Glomerular endothelial cell (primary cell): ENCODE measurements around the gene CPED1. TPM values are rescaled to one million over a fixed set of nuclear protein-coding genes. Genes with fewer than 3 reads are reported as not detected.

ENCODE experiments used
- DNase-seq: peaks from one replicate; pipeline ENCODE4 v3.0.0-alpha.2; 2011; ENCODE audit warnings: low read depth, low spot score; ENCODE audit errors: extremely low read depth
- total RNA-seq: library from RNA; depleted of rRNA; stranded (reverse); fragments of >200 nt; gene quantifications from 2 replicates; pipeline ENCODE4 v1.2.3, GENCODE V29; 2015

Gene CPED1
- total RNA-seq, 1 donor from 2014 or later: 2.3 TPM

DNA sequence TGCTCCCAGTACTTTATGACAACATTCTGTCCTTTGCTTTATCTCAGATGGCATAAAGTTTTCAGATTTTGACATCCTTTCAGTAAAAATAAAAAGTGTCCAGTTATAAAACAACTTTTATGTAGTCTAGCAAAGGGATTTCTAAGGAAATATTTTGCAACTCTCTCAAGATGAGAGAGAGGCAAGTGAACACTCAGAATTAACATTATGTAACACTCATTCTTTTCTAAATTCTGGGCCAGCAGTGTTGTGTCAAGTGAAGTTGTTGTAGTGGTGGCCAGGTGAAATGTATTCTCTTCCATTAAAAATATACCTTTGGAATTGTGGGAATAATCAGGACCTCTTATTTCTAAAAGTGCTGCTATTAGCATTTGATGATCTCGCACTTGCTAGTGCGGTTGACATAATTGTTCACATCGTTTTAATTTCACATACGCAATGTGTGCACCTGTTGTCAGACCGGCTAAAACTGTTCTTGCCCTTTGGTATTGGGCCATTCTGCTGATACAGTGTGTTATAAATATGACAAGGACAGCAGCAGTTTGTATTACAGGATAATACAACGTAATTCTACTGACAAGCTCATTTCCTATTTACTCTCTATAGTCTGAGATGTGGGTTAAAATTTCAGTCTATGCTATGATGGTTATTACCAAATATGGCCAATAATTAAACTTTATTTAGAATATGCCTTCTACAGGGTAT lies 23.8 kb downstream of the CPED1 start:
- no peak for DNase-seq

DNA sequence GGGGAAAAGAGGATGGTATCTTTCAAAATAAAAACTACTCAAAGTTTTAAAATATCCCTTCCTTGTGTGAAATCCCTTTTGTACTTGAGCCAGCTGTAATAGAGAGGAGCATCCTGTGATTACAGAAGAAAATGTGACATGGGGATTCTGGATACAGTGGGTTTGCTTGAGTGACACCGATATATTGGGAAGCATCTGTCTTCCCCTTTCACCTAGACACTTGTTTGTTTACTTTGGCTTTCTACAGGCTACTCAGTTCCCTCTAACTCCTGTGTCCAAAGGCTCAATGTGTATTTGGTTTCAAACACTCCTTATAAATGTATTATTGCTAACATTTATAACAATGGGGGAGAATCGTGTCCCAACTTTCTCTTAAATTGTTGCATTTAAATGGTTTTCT lies 24.4 kb downstream of the CPED1 start:
- no peak for DNase-seq

DNA sequence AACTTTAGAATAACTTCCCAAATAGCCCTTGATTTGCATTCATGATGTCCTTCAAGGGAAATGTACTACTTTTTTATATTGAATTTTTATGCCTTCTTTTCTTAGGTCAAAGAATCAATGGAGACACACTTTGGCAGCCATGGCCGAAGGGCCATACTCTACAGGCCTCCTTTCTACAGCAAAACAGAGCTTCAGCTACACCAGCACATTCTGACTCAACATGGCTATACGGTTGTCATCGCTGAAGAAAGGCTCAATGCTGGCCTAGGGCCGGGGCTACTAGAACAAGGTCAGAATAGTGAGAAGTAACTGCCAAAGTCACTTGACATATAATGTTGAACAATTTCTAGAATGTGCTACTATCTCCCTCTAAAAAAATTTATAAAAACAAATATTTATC lies 27.0 kb downstream of the CPED1 start:
- DNase-seq: no peak

DNA sequence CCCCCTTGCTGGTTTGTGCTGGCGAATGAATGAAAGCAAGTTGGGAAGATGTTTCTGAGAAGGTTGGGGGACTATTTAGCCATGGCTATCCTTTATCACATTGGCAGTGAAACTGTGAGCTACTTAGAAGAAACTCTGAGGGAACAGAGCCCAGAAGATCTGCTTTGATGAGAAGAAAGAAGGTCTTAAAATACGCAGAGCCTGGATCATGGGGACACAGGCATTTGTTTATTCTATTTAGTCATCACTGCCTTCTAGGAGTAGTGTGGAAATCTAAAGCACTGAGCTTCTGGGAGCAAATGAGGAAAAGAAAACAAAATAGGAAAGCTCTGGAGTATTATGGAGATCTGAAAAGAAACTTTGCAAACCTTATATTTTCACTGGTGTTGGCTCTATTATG lies 28.5 kb downstream of the CPED1 start:
- DNase-seq: no peak

DNA sequence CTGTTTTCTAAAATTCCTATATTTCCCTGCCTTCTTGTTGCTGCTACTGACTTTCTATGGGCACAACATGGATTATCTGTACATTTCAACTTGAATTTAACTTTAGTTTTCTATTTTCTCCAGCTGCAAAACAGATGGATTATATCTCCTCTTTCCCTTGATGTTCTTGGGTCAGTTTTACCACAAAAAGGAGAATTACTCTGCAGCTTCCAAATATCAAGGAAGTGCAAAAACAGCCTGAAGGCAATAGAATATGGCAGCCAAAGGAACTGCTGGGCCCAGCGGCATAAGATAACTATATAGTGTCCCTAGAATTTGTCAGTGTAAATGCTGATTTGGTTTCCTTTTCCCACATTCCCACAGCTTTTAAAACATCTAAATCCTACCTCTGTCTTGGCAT lies 29.1 kb downstream of the CPED1 start:
- no peak for DNase-seq

DNA sequence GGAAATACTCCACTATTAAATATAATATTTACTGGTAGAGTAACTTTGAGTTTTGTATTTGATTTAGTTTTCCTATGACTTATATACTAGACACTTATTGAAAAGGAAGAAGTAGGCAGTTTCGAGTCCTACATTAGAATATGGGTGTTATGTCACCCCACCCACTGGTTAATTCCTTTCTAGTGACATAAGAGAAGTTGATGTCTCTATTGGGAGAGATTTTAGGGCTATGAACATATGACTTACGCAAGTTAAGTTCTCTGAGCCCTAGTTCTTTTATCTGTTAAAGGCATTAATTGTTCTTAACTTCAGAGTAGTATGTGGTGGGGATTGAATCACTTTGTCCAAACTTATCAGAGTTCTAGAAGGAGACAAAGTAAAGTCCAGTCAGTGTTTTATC lies 30.5 kb downstream of the CPED1 start:
- no peak for DNase-seq

DNA sequence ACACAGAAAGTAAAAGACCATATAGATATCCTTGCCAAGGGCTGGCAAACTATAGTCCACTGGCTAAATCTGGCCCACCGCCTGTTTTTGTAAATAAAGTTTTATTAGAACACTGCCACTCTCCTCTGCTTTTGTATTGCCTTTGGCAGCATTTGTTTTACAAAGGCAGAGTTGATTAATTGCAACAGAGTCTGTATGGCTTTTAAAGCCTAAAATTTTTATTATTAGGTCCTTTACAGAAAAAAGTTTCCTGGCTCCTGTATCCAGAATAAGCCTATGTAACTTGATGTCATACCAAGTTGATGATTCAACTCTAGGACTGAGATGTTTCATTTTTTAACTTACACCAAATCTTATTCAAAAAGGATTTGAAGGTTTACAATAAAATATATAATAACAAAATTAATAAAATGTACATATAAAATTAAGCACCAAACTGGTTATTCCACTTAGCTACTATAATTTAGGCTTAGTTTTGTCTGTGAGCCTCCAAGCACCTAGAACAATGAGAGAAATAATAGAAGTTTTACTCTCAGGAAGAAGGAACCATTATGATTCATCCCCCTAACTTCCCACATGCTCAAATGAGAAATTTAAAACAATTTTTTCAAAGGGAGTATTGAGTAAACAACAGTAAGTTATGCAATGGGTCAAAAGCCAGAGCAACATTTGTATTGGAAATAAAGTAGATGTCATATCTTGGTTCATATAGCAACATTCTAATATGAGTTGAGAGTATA lies 31.9 kb downstream of the CPED1 start:
- DNase-seq: peak; percentile 58

DNA sequence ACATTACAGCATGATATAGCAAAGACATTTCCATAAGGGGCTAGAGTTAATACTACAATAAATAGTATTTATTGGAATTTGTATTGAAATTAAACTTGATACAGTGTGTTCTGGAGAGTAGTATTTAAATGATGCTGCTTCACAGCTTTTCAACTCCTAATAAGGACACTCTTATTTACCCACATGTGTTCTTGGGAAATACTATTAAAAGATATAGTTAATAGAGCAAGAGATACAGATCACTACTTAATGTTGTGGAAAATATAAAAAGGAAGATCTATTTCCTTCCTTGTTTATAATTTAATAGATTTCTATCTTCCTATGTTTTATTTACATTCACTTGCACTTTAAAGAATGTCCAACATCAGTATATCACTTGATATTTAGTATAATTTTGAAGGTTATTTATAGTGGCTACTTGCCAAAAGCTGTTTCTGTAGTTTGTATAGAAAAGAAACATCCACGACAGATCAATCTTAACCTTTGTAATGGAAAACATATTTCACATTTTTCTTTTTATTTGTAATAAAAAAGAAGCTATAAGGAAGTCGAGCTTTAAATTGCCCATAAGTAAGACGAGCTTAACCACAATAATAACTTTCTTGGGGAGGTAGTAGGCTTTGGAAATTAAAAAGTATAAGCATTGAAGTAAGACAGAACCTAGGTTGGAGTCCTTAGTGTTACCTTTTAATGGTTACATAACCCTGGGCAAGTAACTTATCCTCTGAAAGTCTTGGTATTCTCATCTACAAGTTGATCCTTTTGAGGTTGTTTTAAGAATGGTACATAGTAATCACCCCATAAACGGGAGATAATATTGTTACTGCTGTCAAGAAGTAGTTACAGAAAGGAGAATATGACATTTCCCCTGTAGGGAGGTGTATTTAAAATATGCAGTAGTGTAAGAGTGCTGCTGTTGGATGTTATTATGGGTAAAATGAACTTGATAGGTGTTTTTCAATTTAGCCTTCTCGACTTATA lies 32.8 kb downstream of the CPED1 start:
- no peak for DNase-seq

DNA sequence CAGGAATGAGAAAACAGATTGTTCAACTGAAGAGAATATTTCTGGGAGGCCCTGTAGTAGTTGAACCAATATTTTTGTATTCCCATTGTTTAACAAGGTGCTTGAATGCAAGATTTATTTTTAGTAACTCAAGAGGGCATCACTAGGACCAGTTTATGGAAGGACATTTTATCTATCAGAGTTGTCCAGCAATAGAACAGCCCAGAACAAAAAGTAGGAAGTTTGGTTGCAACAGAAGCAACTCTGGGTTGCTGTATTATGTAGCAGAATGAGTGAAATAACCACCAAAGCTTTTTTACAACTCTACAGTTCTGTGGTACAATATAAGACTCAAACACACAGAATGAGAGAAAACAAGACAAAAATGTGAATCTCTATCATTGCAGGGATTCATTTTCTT lies 34.7 kb downstream of the CPED1 start:
- no peak for DNase-seq

DNA sequence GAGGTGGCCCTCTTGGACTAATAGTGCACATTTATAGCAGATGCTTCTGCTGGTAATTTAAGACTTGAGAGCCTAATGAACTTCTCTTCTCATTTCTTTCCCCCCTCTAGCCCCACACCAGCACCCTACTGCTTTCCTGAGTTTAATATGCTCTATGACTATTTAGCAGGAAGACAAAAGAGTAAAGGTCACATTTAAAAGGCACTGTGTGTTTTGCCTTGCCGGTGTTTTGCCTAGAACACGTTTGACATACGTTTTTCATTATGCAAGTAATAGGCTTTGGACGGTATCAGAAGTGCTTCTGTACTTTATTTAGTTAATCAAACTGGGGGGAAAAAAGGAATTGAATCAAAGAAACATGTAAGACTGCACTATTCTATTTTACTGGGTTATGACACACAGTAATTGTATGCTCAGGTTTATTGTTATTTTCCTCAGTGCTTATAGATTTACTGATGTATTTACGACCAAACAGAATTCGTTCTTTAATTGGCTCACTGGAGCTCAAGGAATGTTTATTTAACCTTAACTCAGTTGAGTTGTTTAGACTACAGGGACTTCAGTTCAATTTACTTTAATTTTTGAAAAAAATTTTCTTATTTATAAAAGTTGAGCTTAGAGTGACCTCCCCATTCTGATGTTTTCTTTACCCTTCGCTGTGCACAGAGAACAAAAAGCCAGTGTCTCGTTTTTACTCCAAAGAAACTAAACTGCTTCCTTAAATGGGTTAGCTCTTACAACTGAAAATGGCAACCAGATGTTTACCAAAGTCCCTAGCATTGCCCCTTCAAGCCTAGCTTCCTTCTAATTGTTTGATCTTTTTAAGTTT lies 35.4 kb downstream of the CPED1 start:
- DNase-seq: no peak

DNA sequence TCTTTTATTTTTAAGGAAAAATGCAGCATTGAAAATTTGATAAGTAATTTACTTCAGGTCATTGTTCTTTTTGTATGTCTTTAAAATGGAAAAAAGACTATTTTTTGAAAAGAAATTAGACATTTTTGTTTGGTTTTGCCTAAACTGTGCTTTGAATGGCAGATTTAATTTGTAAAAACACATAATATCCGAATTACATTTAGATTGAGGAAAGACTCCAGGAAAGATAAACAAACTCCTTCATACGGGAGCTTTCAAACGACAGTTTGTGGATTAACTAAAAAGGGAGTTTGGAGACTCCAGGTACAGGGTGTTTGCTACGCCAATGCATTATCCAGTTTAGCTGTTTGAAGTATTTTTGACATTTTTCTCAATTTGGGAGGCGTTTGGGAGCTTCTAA lies 36.1 kb downstream of the CPED1 start:
- no peak for DNase-seq

DNA sequence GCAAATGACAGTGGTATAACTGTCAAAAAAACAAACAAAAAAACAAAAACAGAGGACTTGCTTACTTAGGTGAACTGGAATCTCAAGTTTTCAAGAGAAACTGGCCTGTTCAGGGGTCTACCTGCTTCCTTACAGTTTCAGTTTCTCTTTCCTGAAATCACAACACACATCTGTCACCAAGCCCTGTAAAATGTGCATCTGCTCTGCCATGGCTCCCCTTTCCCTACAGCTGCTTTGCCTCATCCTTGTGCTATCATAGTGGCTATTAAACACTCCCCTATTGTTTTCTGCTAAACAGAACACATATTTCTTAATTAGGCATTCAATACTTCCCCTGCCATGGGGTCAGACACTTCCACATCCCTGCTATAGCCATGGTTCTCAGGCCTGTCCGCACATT lies 37.6 kb downstream of the CPED1 start:
- DNase-seq: no peak

DNA sequence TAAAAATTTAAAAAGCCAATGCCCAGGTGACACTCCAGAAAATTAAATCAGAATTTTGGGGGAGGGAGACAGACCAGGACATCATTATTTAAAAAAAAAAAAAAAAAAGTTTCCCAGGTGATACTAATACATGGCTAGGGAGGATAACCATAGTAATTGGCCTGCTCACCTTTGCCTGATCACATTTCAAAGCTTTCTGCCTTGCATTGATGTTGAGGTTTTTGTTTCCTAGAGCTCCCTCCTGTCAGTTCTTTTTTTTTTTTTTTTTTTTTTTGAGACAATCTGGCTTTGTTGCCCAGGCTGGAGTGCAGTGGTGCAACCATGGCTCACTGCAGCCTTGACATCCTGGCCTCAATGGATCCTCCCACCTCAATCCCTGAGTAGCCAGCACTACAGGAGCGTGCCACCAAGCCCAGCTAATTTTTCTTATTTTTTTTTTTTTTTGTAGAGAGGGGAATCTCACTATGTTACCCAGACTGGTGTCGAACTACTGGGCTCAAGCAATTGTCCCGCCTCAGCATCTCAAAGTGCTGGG lies 38.1 kb downstream of the CPED1 start:
- no peak for DNase-seq

DNA sequence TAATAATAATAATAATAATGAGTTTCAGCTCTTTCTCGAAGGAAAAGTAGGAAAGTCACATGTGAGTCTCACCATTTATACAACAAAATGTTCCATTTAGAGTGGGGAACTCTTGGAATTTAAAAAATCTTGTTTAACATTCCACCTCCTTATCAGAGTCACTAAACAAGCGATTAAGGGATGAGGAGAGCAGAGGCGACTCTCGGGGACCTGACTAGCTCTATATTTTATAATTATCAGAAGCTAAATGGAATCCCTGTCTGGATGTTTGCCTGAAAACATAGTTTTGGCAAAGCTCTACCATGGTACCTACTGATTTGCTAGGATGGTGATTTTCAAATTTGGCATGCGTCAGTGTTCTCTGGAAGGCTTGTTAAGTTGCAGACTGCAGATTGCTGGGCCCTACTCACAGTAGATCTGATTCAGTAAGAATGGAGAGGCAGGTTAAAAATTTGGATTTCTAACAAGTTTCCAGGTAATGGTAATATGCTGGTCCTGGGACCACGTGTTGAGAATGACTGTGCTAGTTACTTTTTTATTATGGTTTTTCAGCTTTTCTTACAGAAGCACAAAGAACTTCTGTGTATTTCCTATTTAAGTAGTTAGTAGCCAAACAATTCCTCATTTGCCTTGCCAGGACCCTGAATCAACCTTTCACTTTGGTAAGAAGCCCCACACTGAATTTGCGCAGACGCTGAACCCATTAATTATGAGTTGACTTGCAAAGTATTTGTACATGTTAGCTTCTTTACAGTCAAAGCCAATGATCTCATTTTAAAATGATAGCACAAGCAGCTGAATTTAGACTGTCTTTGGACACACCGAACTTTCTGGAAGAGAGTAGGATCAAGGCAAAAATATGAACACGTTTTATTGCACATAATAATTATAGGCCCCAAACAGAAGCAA lies 39.5 kb downstream of the CPED1 start:
- DNase-seq: no peak

DNA sequence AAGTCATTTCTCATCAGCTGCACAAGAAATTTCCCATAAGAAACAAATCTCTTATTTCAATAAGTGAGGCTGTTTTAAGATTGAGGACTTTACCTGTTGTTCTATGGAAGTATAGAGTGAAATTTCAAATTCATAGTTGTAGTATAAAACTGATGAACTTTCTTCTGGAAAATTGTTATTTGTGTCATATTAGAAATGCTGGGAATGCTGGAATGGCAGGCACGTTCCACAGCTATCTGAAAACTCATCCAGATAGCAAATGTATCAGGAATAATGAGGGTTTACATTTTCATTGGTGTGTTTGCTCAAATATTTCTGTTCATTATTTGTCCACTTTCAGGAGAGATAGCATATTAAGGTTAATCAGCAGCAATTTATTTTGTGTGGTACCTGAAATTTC lies 40.8 kb downstream of the CPED1 start:
- DNase-seq: no peak

DNA sequence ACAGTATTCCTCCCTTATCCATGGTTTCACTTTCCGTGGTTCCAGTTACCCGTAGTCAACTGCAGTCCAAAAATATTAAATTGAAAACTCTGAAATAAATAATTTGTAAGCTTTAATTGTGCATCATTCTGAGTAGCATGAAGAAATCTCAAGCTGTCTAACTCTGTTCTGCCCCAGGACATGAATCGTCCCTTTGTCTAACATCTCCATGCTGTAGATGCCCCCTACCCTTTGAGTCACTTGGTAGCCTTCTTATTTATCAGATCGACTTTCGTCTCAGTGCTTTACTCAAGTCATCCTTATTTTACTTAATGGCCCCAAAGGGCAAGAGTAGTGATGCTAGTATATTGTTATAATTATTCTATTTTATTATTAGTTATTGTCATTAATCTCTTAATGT lies 41.8 kb downstream of the CPED1 start:
- DNase-seq: no peak

DNA sequence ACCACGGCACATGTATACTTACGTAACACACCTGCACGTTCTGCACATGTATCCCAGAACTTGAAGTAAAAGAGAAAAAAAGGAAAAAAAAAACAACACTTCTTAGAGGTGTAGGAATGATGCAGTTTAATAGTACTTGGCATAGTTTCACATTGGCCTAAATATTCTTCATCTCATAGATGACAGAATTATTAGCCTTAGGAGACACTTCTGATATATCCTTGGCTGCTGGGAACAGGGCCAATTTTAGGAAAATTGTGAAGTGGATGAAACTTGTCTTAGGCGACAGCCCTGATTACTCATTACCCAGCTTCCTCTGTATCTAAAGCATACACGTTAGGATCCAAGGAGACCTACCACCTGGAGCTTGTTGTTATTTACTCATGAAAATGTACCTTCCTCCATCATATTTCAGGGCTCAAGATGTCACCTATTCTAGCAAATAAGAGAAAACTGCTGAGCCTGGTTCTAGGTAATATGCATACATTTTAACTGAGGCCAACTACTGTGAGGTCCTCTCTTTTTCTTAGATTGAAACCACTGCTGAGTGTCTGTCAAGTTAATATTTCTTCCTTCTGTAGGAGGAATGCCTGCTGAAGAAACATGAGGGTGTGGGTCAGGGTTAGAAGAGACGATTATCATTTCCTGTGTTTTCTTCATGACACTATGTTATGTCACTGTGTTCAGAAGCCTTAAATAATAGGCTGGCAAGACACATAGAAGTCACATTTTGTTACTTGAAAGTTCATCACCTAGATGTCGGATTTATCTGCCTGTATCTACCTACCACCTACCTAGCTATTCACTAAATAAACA lies 44.3 kb downstream of the CPED1 start:
- no peak for DNase-seq

DNA sequence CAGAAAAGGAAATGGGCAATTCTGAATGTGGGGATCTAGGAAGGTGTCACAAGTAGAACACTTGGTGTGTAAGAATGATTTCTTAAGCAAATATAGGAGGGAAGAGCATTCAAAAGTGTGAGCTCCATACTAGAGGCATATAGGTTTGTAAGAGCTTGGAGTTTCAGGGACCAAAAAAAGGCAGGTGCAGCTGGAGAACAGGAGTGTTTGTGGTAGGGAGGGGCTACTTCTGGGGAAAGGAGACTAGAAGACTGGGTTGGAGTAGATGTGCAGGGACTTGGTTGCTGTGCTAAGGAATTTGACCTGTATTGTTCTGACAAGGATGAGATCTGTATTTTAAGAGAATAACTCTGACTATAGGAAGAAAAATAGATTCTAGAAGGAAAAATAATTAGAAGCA lies 46.4 kb downstream of the CPED1 start:
- DNase-seq: no peak
